ENCODE results near the gene CSNK2A3. TPM values are rescaled to one million over a fixed set of nuclear protein-coding genes. Genes with fewer than 3 reads are reported as not detected.

CSNK2A3 gene
- total RNA-seq, 1 donor from 2014 or later: 2.7 TPM

DNA sequence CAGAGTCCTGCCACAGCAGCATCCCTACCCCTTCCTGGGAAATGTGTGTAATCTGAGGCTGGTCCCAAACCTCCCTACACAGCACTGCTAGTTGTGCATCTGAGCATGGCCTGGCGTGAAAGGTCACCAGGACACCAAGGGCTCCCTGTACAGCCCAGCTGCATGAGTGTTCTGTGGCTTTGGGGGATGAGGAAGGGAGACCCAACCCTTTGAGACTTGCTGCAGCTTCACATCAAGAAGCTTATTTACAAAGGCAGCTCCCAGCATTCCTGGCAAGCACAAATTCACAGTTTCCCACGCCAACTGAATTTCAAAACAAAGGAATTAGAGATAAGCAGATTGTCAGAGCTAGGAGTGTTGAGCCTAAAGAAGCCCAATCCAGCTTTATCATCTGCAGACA is 32.2 kb downstream of the CSNK2A3 start:
- Histone ChIP-seq H3K36me3 (ENCODE audit: insufficient read depth, low read length) (no peaks in the 10 kb centered on the region), H4K20me1 (ENCODE audit: insufficient read depth, low read length) (no peaks in the 10 kb centered on the region), H2AFZ (ENCODE audit: low read depth, low read length) (no peak overlapping the region), H3K4me3 (ENCODE audit: insufficient read depth, low read depth, low read length) (no peak overlapping the region), H3K4me2 (ENCODE audit: low read length) (no peak overlapping the region), H3K4me1 (ENCODE audit: insufficient read depth, low read length) (no peaks in the 10 kb centered on the region), H3K79me2 (ENCODE audit: insufficient read depth, low read length) (no peaks in the 10 kb centered on the region), H3K27ac (ENCODE audit: low read depth, low read length) (no peak overlapping the region), H3K27me3 (ENCODE audit: insufficient read depth, low read length) (peaks cover 2% of the 10 kb centered on the region), H3K9ac (ENCODE audit: low read length) (no peak overlapping the region), H3K9me3 (ENCODE audit: insufficient read depth, low read depth, low read length) (peaks cover 2% of the 10 kb centered on the region)
- DNase-seq (ENCODE audit: low read depth): no peak
- Mint-ChIP-seq H3K36me3 (ENCODE audit: low read depth, unreplicated experiment) (peaks cover 3% of the 10 kb centered on the region), H3K4me1 (ENCODE audit: low read depth, unreplicated experiment) (peaks cover 10% of the 10 kb centered on the region), H3K4me3 (ENCODE audit: unreplicated experiment) (no peak overlapping the region), H3K9me3 (ENCODE audit: unreplicated experiment) (no peaks in the 10 kb centered on the region), H3K27me3 (ENCODE audit: low read depth, unreplicated experiment) (peaks cover 3% of the 10 kb centered on the region), H3K27ac (ENCODE audit: unreplicated experiment) (no peak overlapping the region)
- FAIRE-seq: no peak
- TF ChIP-seq EZH2 (IDR thresholded peaks at IDR 0.05; ENCODE audit: insufficient read depth, low read length): no peak
- TF ChIP-seq, protein P1, sequence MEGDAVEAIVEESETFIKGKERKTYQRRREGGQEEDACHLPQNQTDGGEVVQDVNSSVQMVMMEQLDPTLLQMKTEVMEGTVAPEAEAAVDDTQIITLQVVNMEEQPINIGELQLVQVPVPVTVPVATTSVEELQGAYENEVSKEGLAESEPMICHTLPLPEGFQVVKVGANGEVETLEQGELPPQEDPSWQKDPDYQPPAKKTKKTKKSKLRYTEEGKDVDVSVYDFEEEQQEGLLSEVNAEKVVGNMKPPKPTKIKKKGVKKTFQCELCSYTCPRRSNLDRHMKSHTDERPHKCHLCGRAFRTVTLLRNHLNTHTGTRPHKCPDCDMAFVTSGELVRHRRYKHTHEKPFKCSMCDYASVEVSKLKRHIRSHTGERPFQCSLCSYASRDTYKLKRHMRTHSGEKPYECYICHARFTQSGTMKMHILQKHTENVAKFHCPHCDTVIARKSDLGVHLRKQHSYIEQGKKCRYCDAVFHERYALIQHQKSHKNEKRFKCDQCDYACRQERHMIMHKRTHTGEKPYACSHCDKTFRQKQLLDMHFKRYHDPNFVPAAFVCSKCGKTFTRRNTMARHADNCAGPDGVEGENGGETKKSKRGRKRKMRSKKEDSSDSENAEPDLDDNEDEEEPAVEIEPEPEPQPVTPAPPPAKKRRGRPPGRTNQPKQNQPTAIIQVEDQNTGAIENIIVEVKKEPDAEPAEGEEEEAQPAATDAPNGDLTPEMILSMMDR (IDR thresholded peaks at IDR 0.05; ENCODE audit: insufficient read depth, low read depth, low read length): no peak

DNA sequence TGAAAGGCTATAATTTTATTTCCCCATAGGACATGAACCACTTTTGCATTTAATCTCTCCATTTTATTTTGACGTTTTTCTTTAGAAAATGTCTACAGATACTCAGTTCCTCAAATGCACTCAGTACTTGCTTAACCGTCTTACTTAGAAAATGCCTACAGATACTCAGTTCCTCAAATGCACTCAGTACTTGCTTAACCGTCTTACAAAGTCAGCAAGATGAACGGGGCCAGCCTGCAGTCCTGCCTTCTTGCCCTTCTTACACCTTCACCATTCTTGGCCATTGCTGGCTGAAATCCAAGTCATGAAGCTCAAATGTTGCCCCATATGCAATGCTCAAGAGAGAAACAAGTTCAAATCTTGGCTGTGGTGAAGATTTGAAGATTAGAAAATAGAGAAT is 34.1 kb downstream of the CSNK2A3 start:
- no peak overlapping the region for H2AFZ ChIP-seq (ENCODE audit: low read depth, low read length)
- H3K4me1 Mint-ChIP-seq (ENCODE audit: low read depth, unreplicated experiment): peaks cover 12% of the 10 kb centered on the region
- H3K4me3 Mint-ChIP-seq (ENCODE audit: unreplicated experiment): no peak overlapping the region
- DNase-seq (ENCODE audit: low read depth): no peak
- no peak for TF ChIP-seq EZH2 (IDR thresholded peaks at IDR 0.05; ENCODE audit: insufficient read depth, low read length)
- peaks cover under 1% of the 10 kb centered on the region for H3K27me3 ChIP-seq (ENCODE audit: insufficient read depth, low read length)
- H4K20me1 ChIP-seq (ENCODE audit: insufficient read depth, low read length): no peaks in the 10 kb centered on the region
- H3K27ac ChIP-seq (ENCODE audit: low read depth, low read length): no peak overlapping the region
- H3K9ac ChIP-seq (ENCODE audit: low read length): no peak overlapping the region
- no peaks in the 10 kb centered on the region for H3K36me3 ChIP-seq (ENCODE audit: insufficient read depth, low read length)
- H3K9me3 Mint-ChIP-seq (ENCODE audit: unreplicated experiment): no peaks in the 10 kb centered on the region
- no peak for FAIRE-seq
- peaks cover 2% of the 10 kb centered on the region for H3K36me3 Mint-ChIP-seq (ENCODE audit: low read depth, unreplicated experiment)
- peaks cover 5% of the 10 kb centered on the region for H3K27me3 Mint-ChIP-seq (ENCODE audit: low read depth, unreplicated experiment)
- H3K4me2 ChIP-seq (ENCODE audit: low read length): no peak overlapping the region
- no peak overlapping the region for H3K27ac Mint-ChIP-seq (ENCODE audit: unreplicated experiment)
- no peaks in the 10 kb centered on the region for H3K4me1 ChIP-seq (ENCODE audit: insufficient read depth, low read length)
- H3K4me3 ChIP-seq (ENCODE audit: insufficient read depth, low read depth, low read length): no peak overlapping the region
- H3K9me3 ChIP-seq (ENCODE audit: insufficient read depth, low read depth, low read length): peaks cover 2% of the 10 kb centered on the region
- no peaks in the 10 kb centered on the region for H3K79me2 ChIP-seq (ENCODE audit: insufficient read depth, low read length)

DNA sequence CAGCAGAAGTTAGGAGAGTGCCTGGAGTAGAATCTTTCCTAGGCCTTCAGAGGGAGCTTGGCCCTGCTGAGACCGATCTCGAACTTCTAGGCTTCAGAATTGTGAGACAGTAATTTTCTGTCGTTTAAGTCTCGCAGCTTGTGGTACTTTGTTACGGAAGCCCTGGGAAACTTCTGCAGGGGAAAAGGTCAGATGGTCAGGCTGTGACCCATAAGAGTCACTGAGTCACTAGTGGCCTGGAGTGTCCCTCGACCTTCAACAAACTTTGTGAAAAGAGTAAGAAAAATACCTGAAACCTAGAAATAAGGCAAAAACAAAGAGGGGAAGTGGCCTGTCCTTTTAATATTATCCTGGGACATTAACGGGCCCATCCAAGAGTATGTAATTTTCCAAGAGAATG is 34.6 kb downstream of the CSNK2A3 start:
- Mint-ChIP-seq H3K27me3 (ENCODE audit: low read depth, unreplicated experiment) (peaks cover 5% of the 10 kb centered on the region), H3K4me1 (ENCODE audit: low read depth, unreplicated experiment) (peaks cover 15% of the 10 kb centered on the region), H3K9me3 (ENCODE audit: unreplicated experiment) (no peaks in the 10 kb centered on the region), H3K4me3 (ENCODE audit: unreplicated experiment) (no peak overlapping the region), H3K27ac (ENCODE audit: unreplicated experiment) (no peak overlapping the region), H3K36me3 (ENCODE audit: low read depth, unreplicated experiment) (peaks cover 2% of the 10 kb centered on the region)
- H4K20me1 ChIP-seq (ENCODE audit: insufficient read depth, low read length): no peaks in the 10 kb centered on the region
- H3K27me3 ChIP-seq (ENCODE audit: insufficient read depth, low read length): no peaks in the 10 kb centered on the region
- DNase-seq (ENCODE audit: low read depth) (no peak), FAIRE-seq (no peak)
- H3K4me1 ChIP-seq (ENCODE audit: insufficient read depth, low read length): no peaks in the 10 kb centered on the region
- no peak overlapping the region for H3K9ac ChIP-seq (ENCODE audit: low read length)
- TF ChIP-seq, protein P1 (IDR thresholded peaks at IDR 0.05; ENCODE audit: insufficient read depth, low read depth, low read length): no peak
- TF ChIP-seq EZH2 (IDR thresholded peaks at IDR 0.05; ENCODE audit: insufficient read depth, low read length): no peak
- H3K36me3 ChIP-seq (ENCODE audit: insufficient read depth, low read length): no peaks in the 10 kb centered on the region
- no peak overlapping the region for H3K27ac ChIP-seq (ENCODE audit: low read depth, low read length)
- no peak overlapping the region for H3K4me3 ChIP-seq (ENCODE audit: insufficient read depth, low read depth, low read length)
- no peak overlapping the region for H3K4me2 ChIP-seq (ENCODE audit: low read length)
- peaks cover 2% of the 10 kb centered on the region for H3K9me3 ChIP-seq (ENCODE audit: insufficient read depth, low read depth, low read length)
- H2AFZ ChIP-seq (ENCODE audit: low read depth, low read length): no peak overlapping the region
- H3K79me2 ChIP-seq (ENCODE audit: insufficient read depth, low read length): no peaks in the 10 kb centered on the region

Measured in astrocyte (in vitro differentiated cells and primary cell).